Suppressor macrophage treated with lipopolysaccharide for 4 hours (primary cell): Measurements from ENCODE around the gene ZFAND4.
"Not testable (repeated sequence)": the region's sequence is repeated elsewhere in the genome, so short reads cannot be mapped to it uniquely, and the experiment has no call there.

Experiments used
- DNase-seq: peaks from one replicate; pipeline ENCODE4 v3.0.0-alpha.2; 2020

The ZFAND4 gene

GRCh38 chr10:45640049-45640448, 32.5 kb downstream of the ZFAND4 start:
- DNase-seq, result no peak

- DNase-seq, result no peak
Measured at GRCh38 chr10:45627412-45628048, 45.0 kb downstream of the ZFAND4 start.

GRCh38 chr10:45625879-45626278, 46.7 kb downstream of the ZFAND4 start:
- DNase-seq, result no peak

- DNase-seq, result no peak
Measured at GRCh38 chr10:45624724-45625123, 47.8 kb downstream of the ZFAND4 start.

- no peak for DNase-seq
Measured at GRCh38 chr10:45614869-45615268, 57.7 kb downstream of the ZFAND4 start.

GRCh38 chr10:45612741-45613140, 59.8 kb downstream of the ZFAND4 start:
- no peak for DNase-seq

GRCh38 chr10:45608052-45608451, 64.5 kb downstream of the ZFAND4 start:
- DNase-seq, result no peak

- peak; percentile 22 for DNase-seq
Measured at GRCh38 chr10:45607276-45607675, 65.3 kb downstream of the ZFAND4 start.

- DNase-seq, result no peak
Measured at GRCh38 chr10:45602836-45603235, 69.7 kb downstream of the ZFAND4 start.

- peak; percentile 13 for DNase-seq
Measured at GRCh38 chr10:45602082-45602730, 70.4 kb downstream of the ZFAND4 start.

- DNase-seq, result not testable (repeated sequence)
Measured at GRCh38 chr10:45601254-45601930, 71.2 kb downstream of the ZFAND4 start.

- not testable (repeated sequence) for DNase-seq
Measured at GRCh38 chr10:45600337-45601253, 72.0 kb downstream of the ZFAND4 start.

- DNase-seq, result no peak
Measured at GRCh38 chr10:45599646-45600045, 72.9 kb downstream of the ZFAND4 start.

- no peak for DNase-seq
Measured at GRCh38 chr10:45599021-45599603, 73.5 kb downstream of the ZFAND4 start.

- no peak for DNase-seq
Measured at GRCh38 chr10:45596526-45596925, 76.0 kb downstream of the ZFAND4 start.

GRCh38 chr10:45594276-45595157, 78.1 kb downstream of the ZFAND4 start:
- DNase-seq, result peak; percentile 93

GRCh38 chr10:45593938-45594275, 78.7 kb downstream of the ZFAND4 start:
- no peak for DNase-seq

- peak; percentile 25 for DNase-seq
Measured at GRCh38 chr10:45592926-45593325, 79.6 kb downstream of the ZFAND4 start.

GRCh38 chr10:45592432-45592831, 80.1 kb downstream of the ZFAND4 start:
- DNase-seq, result peak; percentile 9

- no peak for DNase-seq
Measured at GRCh38 chr10:45591280-45591679, 81.3 kb downstream of the ZFAND4 start.

GRCh38 chr10:45589868-45590267, 82.7 kb downstream of the ZFAND4 start:
- DNase-seq, result no peak

GRCh38 chr10:45589009-45589408, 83.6 kb downstream of the ZFAND4 start:
- no peak for DNase-seq
